Frontal cortex (tissue), 4 donors: Measurements from ENCODE around the gene CMTM1. TPM values are rescaled to one million over a fixed set of nuclear protein-coding genes. Genes with fewer than 3 reads are reported as not detected.
"Not testable (repeated sequence)": the region's sequence is repeated elsewhere in the genome, so short reads cannot be mapped to it uniquely, and the experiment has no call there.

Experiments
- DNase-seq, 2 donors: peaks; one replicate each; pipeline ENCODE4 v3.0.0; 2012; ENCODE audit warnings: low spot score in 2 of 2
- FAIRE-seq: peaks from 2 replicates; lab custom pipeline; 2012; peaks lifted over from hg19 to GRCh38; lab: Jason Lieb, UNC
- total RNA-seq: library from RNA; depleted of rRNA; stranded (reverse); fragments of >200 nt; gene quantifications from one replicate; pipeline ENCODE4 v1.2.3, GENCODE V29; 2014
- donor health status: control.
- donor health status: control.
- donor health status: control.

Gene CMTM1
- total RNA-seq, 1 donor from 2014 or later: 4.1 TPM

DNA sequence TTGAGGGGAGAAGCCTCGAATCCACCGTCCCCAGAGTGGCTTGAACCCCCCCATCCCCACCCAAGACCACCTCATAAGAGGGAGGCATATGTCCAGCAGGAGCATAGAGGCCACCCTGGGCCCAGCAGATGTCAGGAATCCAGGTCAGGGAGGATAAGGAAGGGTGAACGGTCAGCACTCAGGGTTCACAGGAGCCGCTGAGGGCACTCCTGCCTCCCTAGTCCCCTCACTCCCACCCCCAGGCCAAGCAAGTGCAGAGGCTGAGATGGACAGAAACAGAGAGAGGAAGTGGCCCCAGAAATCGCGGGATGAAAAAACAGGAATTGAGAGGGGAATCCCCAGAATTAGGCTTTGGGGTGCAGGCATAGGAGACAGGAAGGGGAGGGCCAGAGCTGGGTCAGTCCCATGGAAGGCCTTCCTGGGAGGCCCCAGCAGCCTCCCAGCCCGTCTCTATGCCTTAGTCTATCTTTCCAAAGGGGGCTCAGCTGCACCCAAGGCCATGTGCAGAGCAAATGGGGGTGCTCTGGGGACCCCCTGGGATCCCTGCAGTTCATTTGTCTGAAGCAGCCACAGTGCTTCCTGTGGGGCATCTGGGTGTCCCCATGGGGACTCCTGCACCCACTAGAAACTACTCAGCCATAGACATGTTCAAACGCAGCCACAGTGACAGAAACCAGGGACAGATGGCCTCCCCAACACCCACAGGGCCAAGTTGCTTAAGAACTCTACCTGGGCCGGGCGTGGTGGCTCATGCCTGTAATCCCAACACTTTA, 39.9 kb downstream of the CMTM1 start:
- FAIRE-seq (no peak), DNase-seq (no peak)

DNA sequence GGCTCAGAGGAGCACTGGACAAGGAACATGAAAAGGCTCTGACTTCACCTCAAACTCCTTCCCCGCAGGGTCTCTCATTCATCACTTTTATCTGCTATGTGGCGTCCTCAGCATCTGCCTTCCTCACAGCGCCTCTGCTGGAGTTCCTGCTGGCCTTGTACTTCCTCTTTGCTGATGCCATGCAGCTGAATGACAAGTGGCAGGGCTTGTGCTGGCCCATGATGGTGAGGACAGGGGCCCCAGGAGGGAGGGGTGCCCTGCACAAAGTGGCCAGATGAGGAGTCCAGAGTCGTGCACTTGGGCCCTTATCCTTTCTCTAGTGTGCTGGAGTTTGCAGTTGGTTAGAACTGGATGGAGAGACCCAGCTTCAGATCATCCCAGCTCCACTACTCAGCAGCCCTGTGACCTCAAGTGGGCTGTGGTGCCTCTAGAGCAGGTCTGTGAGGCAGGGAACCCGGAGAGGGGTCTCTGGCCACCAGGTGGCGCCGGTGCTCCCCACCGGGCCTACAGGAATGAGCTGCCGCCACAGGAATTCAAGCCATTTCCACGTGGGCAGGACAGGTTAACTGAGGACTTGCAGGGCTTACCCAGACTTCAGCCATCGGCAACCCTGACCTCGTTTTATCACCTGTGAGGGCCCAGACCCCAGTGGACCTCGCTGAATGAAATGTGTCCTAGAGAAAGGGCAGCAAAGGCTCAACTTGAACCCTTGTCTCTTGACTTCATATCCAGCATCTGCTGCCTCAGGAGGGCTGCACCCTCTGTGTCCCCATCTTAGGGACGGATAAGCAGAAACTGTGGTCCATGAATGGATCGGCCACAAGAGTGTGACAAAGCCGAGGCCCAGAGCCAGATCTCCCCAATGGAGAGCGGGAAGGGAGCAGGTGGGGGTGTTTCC, 42.3 kb downstream of the CMTM1 start:
- FAIRE-seq (no peak), DNase-seq (peak; percentile 69 to 84)

DNA sequence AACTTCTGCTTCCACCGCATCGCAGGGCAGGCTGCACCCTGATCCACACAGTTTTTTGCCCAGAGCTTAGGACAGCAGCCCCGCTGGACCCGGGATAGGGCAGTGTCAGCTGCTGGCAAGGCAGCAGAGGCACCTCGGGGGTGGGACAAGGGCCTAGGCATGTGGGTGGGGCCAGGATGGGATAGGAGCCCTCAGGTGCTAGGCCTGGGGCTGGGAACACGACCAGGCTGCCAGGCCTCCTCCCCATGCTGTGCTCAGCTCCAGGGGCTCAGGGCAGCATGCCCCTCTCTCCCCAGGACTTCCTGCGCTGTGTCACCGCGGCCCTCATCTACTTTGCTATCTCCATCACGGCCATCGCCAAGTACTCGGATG, 42.9 kb downstream of the CMTM1 start:
- FAIRE-seq: no peak
- DNase-seq: no peak

DNA sequence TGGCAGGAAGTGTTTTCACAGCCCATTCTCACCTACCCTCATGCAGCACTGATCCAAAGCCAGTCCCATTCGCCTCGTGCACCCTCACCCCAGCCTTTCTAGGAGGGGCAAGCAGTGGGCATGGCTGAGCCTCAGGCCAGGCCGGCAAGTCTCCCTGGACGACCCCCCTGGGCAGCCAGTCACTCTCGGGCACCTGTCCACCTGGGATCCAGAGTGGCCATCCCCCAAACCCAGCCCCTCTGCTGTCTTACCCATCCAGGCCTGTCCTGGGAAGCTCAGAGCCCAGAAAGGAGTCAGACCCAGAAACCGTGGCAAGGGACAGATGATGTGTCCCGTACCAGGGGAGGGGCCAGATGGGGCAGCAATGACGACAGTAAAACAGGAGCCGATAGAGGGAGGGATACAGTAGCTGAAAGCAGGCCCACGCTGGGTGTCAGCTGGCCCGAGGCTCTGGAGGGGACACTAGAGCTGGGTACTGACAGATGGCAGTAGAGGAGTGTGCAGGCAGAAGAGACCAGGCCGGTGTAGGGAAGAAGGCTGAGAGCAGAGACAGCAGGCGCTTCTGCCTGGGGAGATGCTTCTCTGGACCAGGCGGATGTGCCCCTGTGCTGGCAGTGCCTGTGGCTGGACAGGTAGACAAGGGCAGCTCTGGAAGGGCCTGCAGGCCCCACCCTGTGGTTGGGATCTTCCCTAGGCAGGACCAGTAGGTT, 44.0 kb downstream of the CMTM1 start:
- FAIRE-seq: no peak
- DNase-seq: no peak

DNA sequence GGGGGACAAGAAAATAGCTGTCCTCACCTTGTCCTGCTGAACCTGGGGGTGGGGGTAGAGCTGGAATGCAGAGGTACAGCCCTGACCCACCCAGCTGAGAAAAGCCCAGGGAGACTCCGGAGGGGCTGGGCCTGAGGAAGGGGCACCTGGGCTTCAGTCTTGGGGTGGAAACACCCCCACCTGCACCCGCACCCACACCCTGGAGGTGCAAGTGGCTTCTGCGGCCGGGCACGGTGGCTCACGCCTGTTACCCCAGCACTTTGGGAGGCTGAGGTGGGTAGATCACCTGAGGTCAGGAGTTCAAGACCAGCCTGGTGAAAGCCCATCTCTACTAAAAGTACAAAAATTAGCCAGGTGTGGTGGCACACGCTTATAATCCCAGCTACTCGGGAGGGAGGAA, 45.7 kb downstream of the CMTM1 start:
- FAIRE-seq, DNase-seq: not testable (repeated sequence)

DNA sequence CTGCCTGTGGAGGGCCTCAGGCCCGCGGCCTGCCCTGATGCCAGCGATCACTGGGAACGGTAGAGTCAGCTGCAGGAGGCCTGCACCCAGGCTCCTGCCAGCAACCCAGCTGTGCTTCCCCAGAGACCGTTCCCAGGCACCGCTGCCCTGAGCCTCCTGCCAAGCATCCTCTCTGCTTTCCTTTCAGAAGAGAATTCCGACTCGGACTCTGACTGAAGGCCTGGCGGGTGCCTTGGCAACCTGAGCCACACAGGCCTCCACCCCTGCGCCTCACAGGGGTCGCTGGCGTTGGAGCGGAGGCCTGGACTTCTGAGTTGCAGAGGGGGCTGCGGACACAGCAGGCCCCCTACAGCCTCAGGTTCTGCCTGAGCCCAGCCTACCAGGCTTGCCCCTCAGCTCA, 46.2 kb downstream of the CMTM1 start:
- DNase-seq: no peak
- FAIRE-seq: no peak

DNA sequence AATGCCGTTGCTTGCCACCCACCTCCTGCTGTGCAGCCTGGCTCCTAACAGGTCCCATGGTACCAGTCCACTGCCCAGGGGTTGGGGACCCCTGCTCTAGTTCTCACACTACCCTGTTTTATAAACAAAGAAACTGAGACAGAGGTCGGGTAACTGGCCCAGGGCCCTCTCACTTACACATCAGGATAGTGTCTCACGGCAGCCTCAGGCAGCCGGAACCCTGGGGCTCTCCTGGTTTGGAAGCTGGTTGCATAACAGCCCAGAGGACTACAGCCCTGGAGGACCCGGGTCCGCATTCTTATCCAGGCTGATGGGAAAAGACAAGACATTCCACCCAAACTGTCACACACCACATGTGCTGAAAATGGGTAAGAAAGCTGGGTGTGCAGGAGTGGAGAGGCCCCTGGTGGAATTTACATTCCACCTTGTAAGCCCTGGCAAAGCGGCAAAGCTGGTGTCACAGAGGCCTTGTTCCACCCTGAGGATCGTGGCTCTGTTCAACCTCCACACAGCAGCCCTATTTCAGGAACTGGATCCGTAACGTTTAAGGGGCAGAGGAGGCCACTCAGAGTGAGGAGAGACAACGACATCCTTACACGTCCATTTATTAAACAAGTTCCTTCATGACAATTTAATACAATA, 48.0 kb downstream of the CMTM1 start:
- DNase-seq: no peak
- no peak for FAIRE-seq

DNA sequence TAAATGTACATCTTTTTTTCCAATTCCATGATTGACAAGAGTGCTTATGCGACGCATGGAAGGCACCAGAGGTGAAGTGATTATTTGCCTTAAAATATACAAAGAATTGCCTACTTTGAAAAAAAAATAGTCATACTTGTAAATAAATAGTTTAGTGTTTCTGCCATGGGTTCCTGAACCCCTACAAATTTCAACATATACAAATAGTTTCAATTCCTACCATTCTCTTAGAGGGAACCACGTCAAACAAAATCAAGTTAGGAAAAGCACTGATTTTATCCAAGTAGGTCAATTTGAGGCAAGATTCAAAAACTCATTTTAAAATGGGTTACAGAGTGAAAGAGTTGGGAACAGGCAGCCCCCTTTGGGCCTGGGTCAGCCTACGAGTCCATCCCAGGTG, 49.9 kb downstream of the CMTM1 start:
- DNase-seq: no peak
- FAIRE-seq: no peak

DNA sequence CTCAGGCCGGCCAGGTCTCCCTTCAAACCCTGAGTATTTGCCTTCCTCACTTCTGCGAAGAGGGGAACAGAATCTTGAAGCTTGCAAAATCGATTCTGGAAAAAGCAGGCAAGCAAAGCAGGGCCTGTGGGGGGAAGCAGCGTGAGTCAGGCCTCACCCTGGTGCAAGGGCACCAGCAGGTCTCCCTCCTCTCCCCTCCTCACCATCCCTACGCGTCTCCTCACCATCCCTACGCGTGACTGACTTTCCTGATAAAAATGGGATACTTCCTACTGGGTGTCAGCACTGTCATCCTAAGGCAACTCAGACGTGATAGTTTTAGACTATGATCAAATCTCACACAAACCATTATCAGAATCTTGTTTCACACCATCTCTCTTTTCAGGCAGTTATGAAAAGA, 50.4 kb downstream of the CMTM1 start:
- DNase-seq: no peak
- no peak for FAIRE-seq

DNA sequence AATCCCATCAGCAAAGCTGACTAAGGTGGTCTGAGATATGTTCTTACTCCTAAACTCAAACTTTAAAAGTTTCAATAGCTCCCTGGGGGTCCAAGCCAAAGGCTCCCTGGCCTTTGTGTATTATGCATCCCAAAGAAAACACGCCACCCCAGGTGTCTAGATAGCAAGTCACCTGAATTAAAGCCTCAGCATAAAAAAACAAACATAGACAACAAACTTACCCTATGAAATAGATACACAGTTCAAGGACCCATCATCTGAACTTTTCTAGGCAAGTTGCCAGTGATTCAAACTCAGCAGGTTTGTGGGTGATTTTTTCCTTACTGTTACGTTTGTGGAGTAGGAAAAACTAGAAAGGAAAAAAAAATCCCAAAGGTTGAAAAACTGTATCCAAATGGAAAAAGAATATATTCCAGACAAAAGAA, 50.8 kb downstream of the CMTM1 start:
- FAIRE-seq (no peak), DNase-seq (no peak)

DNA sequence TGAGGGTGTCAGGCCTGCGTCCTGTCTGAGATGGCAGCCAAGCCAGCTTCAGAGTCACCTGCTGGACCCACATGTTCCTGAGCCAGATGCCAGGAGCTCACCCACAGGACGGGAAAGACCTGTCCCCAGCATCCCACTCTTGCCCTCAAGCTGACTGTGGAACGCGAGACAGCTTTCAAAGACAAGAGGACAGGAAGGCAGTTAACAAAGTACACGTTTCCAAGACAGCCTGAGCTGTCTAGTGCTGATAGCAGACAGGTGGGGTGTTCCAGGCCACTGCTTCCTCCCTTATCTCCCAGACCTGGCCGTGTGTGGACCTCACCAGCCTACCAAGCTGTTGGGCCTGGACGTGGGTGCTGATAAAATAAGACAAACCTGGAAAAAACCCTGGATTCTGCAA, 51.5 kb downstream of the CMTM1 start:
- no peak for FAIRE-seq

DNA sequence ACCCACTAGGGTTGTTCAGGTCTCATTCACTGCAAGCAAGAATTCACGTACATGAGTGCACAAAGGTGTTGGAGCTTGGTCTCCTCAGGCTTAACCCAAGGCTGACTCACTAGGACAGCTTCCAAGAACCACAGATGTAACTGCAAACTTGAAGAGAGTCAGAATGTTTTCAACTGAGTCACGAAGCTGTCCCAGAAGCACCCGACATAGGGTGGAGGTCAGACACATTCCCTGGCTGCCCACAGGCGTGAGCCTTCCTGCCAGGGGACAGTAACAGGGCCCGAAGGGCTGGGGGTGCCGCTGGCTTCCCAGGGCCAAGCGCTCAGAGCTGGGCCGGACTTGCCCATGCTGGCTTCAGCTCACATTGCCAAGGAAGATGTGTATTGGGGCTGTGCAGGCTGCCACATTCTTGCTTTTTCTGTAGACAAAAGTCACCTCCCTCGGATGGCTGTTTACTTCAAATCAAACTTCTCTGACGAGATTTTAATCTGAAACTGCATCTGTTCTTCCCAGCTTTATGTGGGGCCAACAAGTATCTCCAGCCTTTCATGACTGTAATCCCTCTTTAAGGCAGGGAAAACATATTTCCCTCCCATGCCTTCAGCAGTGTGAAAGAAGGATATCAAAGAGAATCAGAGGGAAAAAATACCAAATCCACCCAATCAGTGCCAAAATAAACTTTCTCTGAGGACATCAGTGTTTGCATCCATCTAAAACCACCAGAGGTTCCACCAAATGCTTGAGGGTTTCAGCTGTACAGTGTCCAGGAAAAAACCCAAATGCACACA, 52.5 kb downstream of the CMTM1 start:
- FAIRE-seq (no peak), DNase-seq (no peak)

More for the DNA sequence above, 51.5 kb downstream of the CMTM1 start:
- DNase-seq: no peak

DNA sequence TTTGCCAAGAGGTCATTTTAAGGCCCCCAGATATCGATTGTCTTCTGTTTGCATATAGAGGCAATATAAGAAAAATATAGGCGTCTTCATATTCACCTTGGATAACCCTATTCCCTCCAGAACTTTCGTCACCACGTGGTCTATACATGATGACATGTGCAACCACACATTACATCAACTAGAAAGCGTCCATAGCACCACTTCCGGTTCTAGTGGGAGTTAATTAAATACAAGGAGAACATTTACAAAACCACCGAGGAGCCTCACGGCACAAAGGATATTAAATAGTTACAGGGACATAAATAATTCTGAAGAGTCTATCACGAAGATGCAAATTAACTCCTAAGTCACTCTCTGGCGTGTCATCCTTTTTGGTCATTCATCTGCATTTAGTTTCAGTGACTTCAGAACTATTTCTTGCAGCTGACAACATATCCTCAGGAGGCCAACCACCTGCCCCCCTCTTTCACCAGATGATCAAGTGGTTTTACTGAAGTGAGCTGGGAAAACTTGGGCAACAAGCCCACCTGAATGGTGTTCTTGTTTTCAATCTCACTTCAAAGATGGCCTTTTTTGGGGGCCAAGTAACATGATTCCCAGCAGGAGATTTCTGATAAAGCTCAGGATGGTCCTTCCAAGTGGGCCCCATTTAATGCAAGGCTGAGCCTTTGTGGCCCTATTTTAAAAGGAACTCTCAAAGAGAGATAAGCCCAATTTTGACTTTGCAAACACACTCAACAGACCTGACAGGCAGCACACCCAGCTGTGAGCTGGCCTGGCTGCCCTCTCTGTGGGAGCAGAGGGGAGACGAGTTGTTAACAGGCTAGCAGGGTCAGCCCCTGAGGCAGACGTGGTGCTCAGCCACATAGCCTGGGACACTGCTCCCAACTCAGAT, 53.5 kb downstream of the CMTM1 start:
- no peak for FAIRE-seq
- DNase-seq: no peak

DNA sequence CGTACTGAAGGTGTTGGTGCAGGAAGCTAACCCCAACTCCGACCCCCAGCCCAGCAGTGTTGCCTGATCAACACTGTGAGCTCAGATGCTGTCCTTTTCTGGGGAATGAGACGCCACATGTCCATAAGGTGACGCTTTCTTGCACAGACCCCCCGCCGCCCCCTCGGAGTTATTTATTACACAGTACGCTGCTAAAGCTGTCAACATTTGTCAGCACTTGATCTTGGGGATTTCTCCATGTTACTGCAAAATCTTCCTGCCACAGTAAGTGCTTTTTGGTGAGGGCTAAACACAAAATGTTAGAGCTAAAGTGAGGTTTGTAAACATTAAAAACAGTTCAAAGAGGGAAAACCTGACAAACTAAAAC, 54.2 kb downstream of the CMTM1 start:
- FAIRE-seq (no peak), DNase-seq (no peak)

DNA sequence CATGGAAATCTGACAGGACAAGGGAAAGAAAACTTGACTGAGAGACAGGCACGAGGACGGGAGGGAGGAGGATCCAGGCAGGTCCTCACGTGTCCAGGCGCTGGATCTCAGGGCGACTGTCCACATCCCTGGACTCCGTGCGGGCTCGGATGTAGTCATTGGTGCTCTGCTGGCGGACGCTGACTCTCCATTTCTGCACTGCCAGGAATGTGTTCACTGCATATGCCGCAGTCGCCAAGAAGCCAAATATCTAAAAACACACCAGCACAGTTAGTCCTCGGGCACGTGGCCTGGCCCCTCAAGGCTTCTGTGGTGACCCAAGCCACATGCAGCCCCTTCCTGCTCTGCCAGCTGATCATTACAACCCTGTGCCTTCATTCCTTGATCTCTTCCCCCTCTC, 55.7 kb downstream of the CMTM1 start:
- no peak for FAIRE-seq
- DNase-seq: no peak

DNA sequence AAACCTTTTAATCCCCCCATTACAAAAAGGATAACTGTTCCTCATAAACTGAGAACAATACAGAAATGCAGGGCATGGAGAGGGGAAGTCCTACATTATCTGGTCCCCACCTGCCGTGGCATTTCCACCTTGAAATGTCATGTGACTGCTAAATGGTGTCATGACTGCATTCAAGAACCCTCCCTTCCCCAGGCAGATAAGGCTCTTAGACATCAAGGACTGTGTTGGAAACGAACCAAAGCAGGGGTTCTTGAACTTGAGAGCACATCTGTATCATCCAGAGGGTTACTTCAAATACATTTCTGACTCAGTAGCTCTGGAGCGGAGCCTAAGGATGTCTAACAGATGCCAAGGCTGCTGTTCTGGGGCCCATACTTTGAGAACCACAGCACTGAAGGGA, 56.6 kb downstream of the CMTM1 start:
- FAIRE-seq: no peak
- no peak for DNase-seq

DNA sequence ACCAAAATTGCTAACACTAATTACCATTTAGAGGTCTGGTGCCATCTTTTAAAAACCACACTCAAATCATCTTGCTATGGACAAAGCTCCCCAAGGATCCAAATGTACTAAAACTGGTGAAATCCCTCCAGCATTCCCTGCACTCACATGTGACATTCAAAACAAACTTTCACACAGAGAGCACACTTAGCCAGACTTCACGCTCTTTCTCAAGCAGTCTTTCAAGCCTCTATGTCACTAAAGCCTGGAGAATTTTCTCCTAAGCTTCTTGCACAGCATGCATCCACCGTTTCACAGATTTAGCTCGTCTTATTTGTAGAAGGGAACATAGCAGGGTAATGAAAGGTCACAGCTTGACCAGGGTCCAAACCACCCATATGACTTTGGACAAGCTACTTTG, 57.5 kb downstream of the CMTM1 start:
- no peak for FAIRE-seq
- DNase-seq: no peak

DNA sequence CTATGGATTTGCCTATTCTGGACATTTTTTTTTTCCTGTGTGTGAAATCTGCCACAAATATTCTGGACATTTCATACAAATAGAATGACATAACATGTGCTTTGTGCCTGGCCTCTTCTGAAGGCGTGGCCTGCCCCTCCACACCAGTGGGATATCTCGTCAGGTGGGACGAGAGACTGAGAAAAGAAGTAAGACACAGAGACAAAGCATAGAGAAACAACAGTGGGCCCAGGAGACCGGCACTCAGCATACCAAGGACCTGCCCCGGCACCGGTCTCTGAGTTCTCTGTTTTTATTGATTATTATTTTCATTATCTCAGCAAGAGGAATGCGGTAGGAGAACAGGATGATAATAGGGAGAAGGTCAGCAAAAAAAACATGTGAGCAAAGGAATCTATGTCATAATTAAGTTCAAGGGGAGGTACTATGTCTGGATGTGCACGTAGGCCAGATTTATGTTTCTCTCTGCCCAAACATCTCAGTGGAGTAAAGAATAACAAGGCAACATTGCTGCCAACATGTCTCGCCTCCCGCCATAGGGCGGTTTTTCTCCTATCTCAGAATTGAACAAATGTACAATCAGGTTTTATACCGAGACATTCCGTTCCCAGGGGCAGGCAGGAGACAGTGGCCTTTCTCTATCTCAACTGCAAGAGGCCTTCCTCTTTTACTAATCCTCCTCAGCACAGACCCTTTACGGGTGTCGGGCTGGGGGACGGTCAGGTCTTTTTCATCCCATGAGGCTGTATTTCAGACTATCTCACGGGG, 61.6 kb downstream of the CMTM1 start:
- not testable (repeated sequence) for DNase-seq, FAIRE-seq
